Heart left ventricle (tissue), 13 donors: ENCODE measurements around the gene DNAI1.

Source experiments
- CTCF ChIP-seq, 12 donors: fragments of 200-600 bp; sonication (generic) in 4 of 12; IDR thresholded peaks; one replicate each; pipeline versions ENCODE4 v1.5.0 to v1.8.0; 2018 to 2022; ENCODE audit warnings: antibody characterized with exemption in 12 of 12, mild to moderate bottlenecking in 5 of 12
- POLR2A ChIP-seq, 2 donors: fragments of 450-650 bp; IDR thresholded peaks; one replicate each; pipeline ENCODE4 v1.6.1; 2017; ENCODE audit warnings: antibody characterized with exemption in 2 of 2, mild to moderate bottlenecking in 2 of 2, moderate library complexity in 2 of 2
- donor health status: ischemic (EF 13 %, LVEDD 7.1; RV severe dilation, severe dysfunction).
- donor health status: DM: no; HTN: yes; CAD: no.
- donor health status: DM: no; HTN: no; CAD: no.
- donor health status: ischemic (EF 25% LVEDD 6.9; RV normal size, moderate dysfunction).
- donor health status: ischemic (EF 25% LVEDD 5.7; RV mildly dilated, moderate dysfunction).
- donor health status: ischemic (EF 35%, LVEDD 5.7; RV mildly dilated, moderate dysfunction).
- donor health status: nonischemic (EF 11% LVEDD 7.7; RV severe dilation, severe dysfunction).
- donor health status: DM: yes; HTN: yes; CAD: no.
- donor health status: PGD.
- donor health status: ischemic (EF 29% LVEDD 5.4; RV normal size, mild dysfunction).
- donor health status: nonischemic (EF 23%, LVEDD 6.1; RV moderate dilation, normal function).

- TF ChIP-seq CTCF (IDR thresholded peaks at IDR 0.05) (no peak), POLR2A (IDR thresholded peaks at IDR 0.05) (no peak)
Observed at GRCh38 chr9:34409154-34409553, 49.5 kb upstream of the DNAI1 start.
